Upper lobe of left lung (tissue), 6 donors: Measurements from ENCODE around the gene CBLB. TPM values are rescaled to one million over a fixed set of nuclear protein-coding genes. Genes with fewer than 3 reads are reported as not detected.

Source experiments
- ATAC-seq, 2 donors: fragments of 200-7000 bp; cut with Tn5 transposase; one replicate each; pipeline ENCODE4 v1.9.1; 2022; ENCODE audit warnings: mild to moderate bottlenecking in 2 of 2, moderate library complexity in 2 of 2; ENCODE audit not compliant: low FRiP score in 2 of 2
- DNase-seq, 2 donors: peaks; one replicate each; pipeline ENCODE4 v3.0.0-alpha.2; 2019 to 2020
- H3K27ac ChIP-seq, 4 donors: fragments of 200-600 bp; sonication (generic); one replicate each; pipeline ENCODE4 v1.5.1; 2016 to 2019
- H3K27me3 ChIP-seq, 4 donors: fragments of 200-600 bp; sonication (generic); one replicate each; pipeline ENCODE4 v1.5.1; 2017 to 2019
- H3K36me3 ChIP-seq, 4 donors: fragments of 200-600 bp; sonication (generic); one replicate each; pipeline ENCODE4 v1.5.1; 2016 to 2019
- H3K4me1 ChIP-seq, 4 donors: fragments of 200-600 bp; sonication (generic); one replicate each; pipeline ENCODE4 v1.5.1; 2018 to 2019
- H3K4me3 ChIP-seq, 4 donors: fragments of 200-600 bp; sonication (generic); one replicate each; pipeline ENCODE4 v1.5.1; 2017 to 2019; ENCODE audit warnings: mild to moderate bottlenecking in 2 of 4, moderate library complexity in 1 of 4
- H3K9me3 ChIP-seq, 4 donors: fragments of 200-600 bp; sonication (generic); one replicate each; pipeline ENCODE4 v1.5.1; 2018 to 2019
- CTCF ChIP-seq, 6 experiments: fragments of 450-650 bp in 4 of 6; fragments of 200-600 bp in 2 of 6; sonication (generic) in 2 of 6; IDR thresholded peaks; one replicate each; pipeline ENCODE4 v1.5.1; 2016 to 2019; ENCODE audit warnings: antibody characterized with exemption in 6 of 6
- EP300 ChIP-seq, 4 donors: sonication (generic); formaldehyde crosslinking; IDR thresholded peaks; one replicate each; pipeline ENCODE4 v1.5.1; 2017; ENCODE audit warnings: antibody characterized with exemption in 4 of 4, control low read depth in 2 of 4
- POLR2A ChIP-seq, 4 donors: fragments of 450-650 bp; IDR thresholded peaks; one replicate each; pipeline ENCODE4 v1.5.1; 2016 to 2017; ENCODE audit warnings: antibody characterized with exemption in 4 of 4, mild to moderate bottlenecking in 2 of 4
- POLR2AphosphoS5 ChIP-seq, 2 donors: sonication (generic); formaldehyde crosslinking; IDR thresholded peaks; one replicate each; pipeline ENCODE4 v1.5.1; 2017; ENCODE audit warnings: antibody characterized with exemption in 2 of 2
- WGBS, 2 donors: methylation state at CpG; one replicate each; pipeline ENCODE4 v1.1.5; 2017 to 2018; 5-methylcytosine and 5-hydroxymethylcytosine counted together
- total RNA-seq, 6 donors: library from RNA; depleted of rRNA in 4 of 6; stranded (reverse); fragments of >200 nt in 4 of 6; gene quantifications; one replicate each; pipeline versions ENCODE4 v1.1.0 to v1.2.1, GENCODE V29; 2016 to 2021
- donor health status: DM: no; HTN: no; CAD: no; lungs with moderate emphysema.
- donor health status: DM: no; HTN: yes; CAD: no; lungs with severe emphysema.

The CBLB gene
- total RNA-seq, 6 donors from 2014 or later, result 30.3 to 85.9 (median 32.0) TPM

GRCh38 chr3:105787453-105787852 lies 81.4 kb downstream of the CBLB start:
- Histone ChIP-seq H3K27ac (no peak overlapping the region), H3K4me3 (no peak overlapping the region), H3K9me3 (no peaks in the 10 kb centered on the region), H3K4me1 (peaks cover 0 to 12% (median 7%) of the 10 kb centered on the region in 4 donors), H3K36me3 (no peaks in the 10 kb centered on the region), H3K27me3 (no peaks in the 10 kb centered on the region)
- WGBS, 2 donors, result 97 to 100% methylated on average over 2 of the region's 2 CpGs
- ATAC-seq (no peak), DNase-seq (no peak)
- TF ChIP-seq CTCF (IDR thresholded peaks at IDR 0.05) (no peak), POLR2A (IDR thresholded peaks at IDR 0.05) (no peak), POLR2AphosphoS5 (IDR thresholded peaks at IDR 0.05) (no peak), EP300 (IDR thresholded peaks at IDR 0.05) (no peak)

- no peak overlapping the region for H3K4me3 ChIP-seq
- H3K36me3 ChIP-seq, result no peaks in the 10 kb centered on the region
- no peak overlapping the region for H3K27ac ChIP-seq
- ATAC-seq (no peak), DNase-seq (no peak)
- H3K9me3 ChIP-seq, result no peaks in the 10 kb centered on the region
- WGBS, 2 donors, result 96 to 97% methylated on average over 1 of the region's 1 CpG
- no peak for TF ChIP-seq POLR2A (IDR thresholded peaks at IDR 0.05)
- no peak for TF ChIP-seq CTCF (IDR thresholded peaks at IDR 0.05)
- no peak for TF ChIP-seq POLR2AphosphoS5 (IDR thresholded peaks at IDR 0.05)
- TF ChIP-seq EP300 (IDR thresholded peaks at IDR 0.05), result no peak
- no peaks in the 10 kb centered on the region for H3K27me3 ChIP-seq
- H3K4me1 ChIP-seq, result peaks cover 0 to 11% (median 4%) of the 10 kb centered on the region in 4 donors
These were observed 81.8 kb downstream of the CBLB start for GRCh38 chr3:105786990-105787389.

- WGBS, 2 donors, result 72 to 98% methylated on average over 4 of the region's 4 CpGs
- Histone ChIP-seq H3K9me3 (no peaks in the 10 kb centered on the region), H3K27ac (no peak overlapping the region), H3K36me3 (no peaks in the 10 kb centered on the region), H3K4me1 (peaks cover 0 to 7% (median 2%) of the 10 kb centered on the region in 4 donors), H3K27me3 (no peaks in the 10 kb centered on the region), H3K4me3 (no peak overlapping the region)
- TF ChIP-seq CTCF (IDR thresholded peaks at IDR 0.05) (no peak), POLR2AphosphoS5 (IDR thresholded peaks at IDR 0.05) (no peak), POLR2A (IDR thresholded peaks at IDR 0.05) (no peak), EP300 (IDR thresholded peaks at IDR 0.05) (no peak)
- DNase-seq (no peak), ATAC-seq (no peak)
These were observed 82.6 kb downstream of the CBLB start for GRCh38 chr3:105786241-105786640.

GRCh38 chr3:105785803-105786202 lies 83.0 kb downstream of the CBLB start:
- TF ChIP-seq POLR2A (IDR thresholded peaks at IDR 0.05) (no peak), CTCF (IDR thresholded peaks at IDR 0.05) (no peak), EP300 (IDR thresholded peaks at IDR 0.05) (no peak), POLR2AphosphoS5 (IDR thresholded peaks at IDR 0.05) (no peak)
- Histone ChIP-seq H3K27me3 (no peaks in the 10 kb centered on the region), H3K27ac (no peak overlapping the region), H3K9me3 (no peaks in the 10 kb centered on the region), H3K4me1 (peaks cover 0 to 6% (median 2%) of the 10 kb centered on the region in 4 donors), H3K36me3 (no peaks in the 10 kb centered on the region), H3K4me3 (no peak overlapping the region)
- no peak for ATAC-seq
- DNase-seq, result no peak
- WGBS, 2 donors, result 67 to 85% methylated on average over 3 of the region's 3 CpGs

- no peaks in the 10 kb centered on the region for H3K36me3 ChIP-seq
- peaks cover 0 to 4% (median 0%) of the 10 kb centered on the region in 4 donors for H3K4me1 ChIP-seq
- no peak overlapping the region for H3K27ac ChIP-seq
- no peaks in the 10 kb centered on the region for H3K9me3 ChIP-seq
- H3K4me3 ChIP-seq, result no peak overlapping the region
- H3K27me3 ChIP-seq, result no peaks in the 10 kb centered on the region
- TF ChIP-seq POLR2AphosphoS5 (IDR thresholded peaks at IDR 0.05) (no peak), CTCF (IDR thresholded peaks at IDR 0.05) (no peak), EP300 (IDR thresholded peaks at IDR 0.05) (no peak), POLR2A (IDR thresholded peaks at IDR 0.05) (no peak)
- DNase-seq (no peak), ATAC-seq (no peak)
These were observed 85.2 kb downstream of the CBLB start for GRCh38 chr3:105783631-105784030.
